HepG2 (cell line): ENCODE measurements around the gene NCOA4. TPM values are rescaled to one million over a fixed set of nuclear protein-coding genes. Genes with fewer than 3 reads are reported as not detected.
A peak's percentile ranks its signal among the peaks of the same experiment; 100 is the strongest.

ENCODE experiments used
- ARNT ChIP-seq: fragments of 450-650 bp; IDR thresholded peaks from 2 replicates; pipeline ENCODE4 v1.6.1; 2017
- ATF4 ChIP-seq, 2 experiments: fragments of 450-650 bp in 1 of 2; sonication (generic) in 1 of 2; formaldehyde crosslinking; IDR thresholded peaks; 2 replicates each; pipeline versions ENCODE4 v1.5.0 to v1.8.0; 2020 to 2022; ENCODE audit warnings: mild to moderate bottlenecking in 1 of 2, missing genetic modification reagents in 1 of 2
- CBFB ChIP-seq: sonication (generic); formaldehyde crosslinking; IDR thresholded peaks from 2 replicates; pipeline ENCODE4 v1.4.0; 2020; ENCODE audit warnings: missing genetic modification reagents
- EZH2 ChIP-seq: conservative IDR thresholded peaks from 2 replicates; pipeline ENCODE4 v1.6.1; 2012; ENCODE audit warnings: mild to moderate bottlenecking, low read depth, low read length, moderate library complexity
- KIAA2018 ChIP-seq: sonication (generic); formaldehyde crosslinking; IDR thresholded peaks from 2 replicates; pipeline ENCODE4 v1.5.0; 2020; ENCODE audit warnings: mild to moderate bottlenecking, missing genetic modification reagents, borderline replicate concordance
- MAFK ChIP-seq, 2 experiments: IDR thresholded peaks in 1 of 2; conservative IDR thresholded peaks in 1 of 2; 2 replicates each; pipeline ENCODE4 v1.6.1; 2011; ENCODE audit warnings: improper control_type of control experiment in 2 of 2, low read length in 2 of 2
- MAZ ChIP-seq, 2 experiments: sonication (generic) in 1 of 2; formaldehyde crosslinking in 1 of 2; IDR thresholded peaks; 2 replicates each; pipeline versions ENCODE4 v1.5.0 to v1.6.1; 2012 to 2020; ENCODE audit warnings: low read depth in 2 of 2, mild to moderate bottlenecking in 2 of 2, borderline replicate concordance in 1 of 2, improper control_type of control experiment in 1 of 2, low read length in 1 of 2, missing genetic modification reagents in 1 of 2, moderate library complexity in 1 of 2
- NBN ChIP-seq: fragments of 450-650 bp; conservative IDR thresholded peaks from 2 replicates; pipeline ENCODE4 v1.6.1; 2017
- POLR2G ChIP-seq: fragments of 200-400 bp; formaldehyde crosslinking; IDR thresholded peaks from 2 replicates; pipeline ENCODE4 v1.6.1; 2018; ENCODE audit warnings: mild to moderate bottlenecking, low read depth, low read length, moderate library complexity
- RFX1 ChIP-seq: fragments of 450-650 bp; IDR thresholded peaks from 2 replicates; pipeline ENCODE4 v1.6.1; 2017
- STAG1 ChIP-seq: sonication (generic); formaldehyde crosslinking; IDR thresholded peaks from 2 replicates; pipeline ENCODE4 v1.4.0; 2020; ENCODE audit warnings: missing genetic modification reagents
- STAT5B ChIP-seq: sonication (generic); formaldehyde crosslinking; IDR thresholded peaks from 2 replicates; pipeline ENCODE4 v1.4.0; 2020; ENCODE audit warnings: missing genetic modification reagents
- ZNF616 ChIP-seq: sonication (generic); formaldehyde crosslinking; IDR thresholded peaks from 2 replicates; pipeline ENCODE4 v1.5.0; 2020; ENCODE audit warnings: low read depth, mild to moderate bottlenecking, missing genetic modification reagents
- ZNF7 ChIP-seq: IDR thresholded peaks from 2 replicates; pipeline ENCODE4 v1.6.1; 2016; ENCODE audit warnings: missing biosample characterization, missing genetic modification reagents
- ZNF776 ChIP-seq: sonication (generic); formaldehyde crosslinking; IDR thresholded peaks from 2 replicates; pipeline ENCODE4 v1.4.0; 2020; ENCODE audit warnings: mild to moderate bottlenecking, missing genetic modification reagents
- polyA plus RNA-seq, 8 experiments: library from polyadenylated mRNA; depleted of rRNA in 3 of 8; stranded (reverse) in 7 of 8; unstranded in 1 of 8; fragments of >200 nt; fragmentation: Illumina TruSeq in 4 of 8; extraction: Trizol in 4 of 8; gene quantifications; 2 replicates each; pipeline versions ENCODE4 v1.2.1 to v1.2.3, GENCODE V29; 2011 to 2016; ENCODE audit warnings: low read depth in 4 of 8, missing spikeins in 1 of 8, mixed read lengths in 1 of 8; ENCODE audit not compliant: insufficient read depth in 1 of 8
- total RNA-seq, 5 experiments: library from RNA; depleted of rRNA; stranded (reverse); fragments of >200 nt; fragmentation: Illumina TruSeq; extraction: Trizol; gene quantifications; 2 replicates each; pipeline ENCODE4 v1.2.3, GENCODE V29; 2016; ENCODE audit warnings: low read depth in 1 of 5

NCOA4 gene
- total and polyA plus RNA-seq, 2 of the 13 experiments (the other 11 are each of a cell fraction or from before 2014, with no cell fraction given), result 306 to 400 TPM

- TF ChIP-seq KIAA2018 (CRISPR knock-in tag) (no peak), CBFB (CRISPR knock-in tag) (peak; percentile 88), STAG1 (peak; percentile 43; the same call in 1 of the 2 replicates), NBN (no peak), ZNF7 (CRISPR knock-in tag) (no peak), ARNT (no peak), MAZ (IDR thresholded peaks at IDR 0.05; ENCODE audit: borderline replicate concordance, low read depth, low read length) (no peak), MAZ (CRISPR knock-in tag; IDR thresholded peaks at IDR 0.05; ENCODE audit: low read depth) (0 out of 2 replicates have a peak, but pooled peaks have one; percentile 29), ZNF776 (CRISPR knock-in tag) (no peak), EZH2 (no peak), POLR2G (no peak), ATF4 (CRISPR knock-in tag; IDR thresholded peaks at IDR 0.05) (peak in 1 of 2 experiments; percentile 52; a peak in 1 of 4 replicates), RFX1 (no peak), ZNF616 (CRISPR knock-in tag) (no peak), MAFK (conservative IDR thresholded peaks at IDR 0.05 in 1 of 2, IDR thresholded peaks at IDR 0.05 in 1 of 2; ENCODE audit: low read length in 2 of 2) (no peak), STAT5B (CRISPR knock-in tag) (peak; percentile 62; the same call in 1 of the 2 replicates)
Observed at GRCh38 chr10:46052057-46052790, 21.8 kb upstream of the NCOA4 start (continued).
